GM21515 (cell line): Measurements from ENCODE around the gene CD160.
"Not testable (repeated sequence)": the region's sequence is repeated elsewhere in the genome, so short reads cannot be mapped to it uniquely, and the experiment has no call there.

ENCODE experiments used
- ATAC-seq: cut with Tn5 transposase; IDR thresholded peaks from one replicate; pipeline ENCODE4 v1.9.1; 2021; ENCODE audit not compliant: unreplicated experiment

The CD160 gene

DNA sequence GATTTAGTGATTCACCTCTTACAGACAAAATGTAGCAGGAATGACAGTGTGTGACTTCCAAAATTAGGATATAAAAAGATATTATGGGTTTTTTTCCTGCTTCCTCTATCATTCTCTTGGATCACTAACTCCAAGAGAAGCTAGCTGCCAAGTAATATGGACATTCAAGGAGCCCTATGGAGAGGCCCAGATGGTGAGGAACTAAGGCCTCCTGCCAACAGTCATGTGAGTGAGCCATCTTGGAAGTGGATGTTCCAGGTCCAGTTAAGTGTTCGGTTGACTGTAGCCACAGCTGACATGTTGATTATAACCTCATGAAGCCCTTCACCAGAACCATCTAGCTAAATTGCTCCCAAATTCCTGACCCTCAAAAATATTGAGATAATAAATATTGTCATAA is 38.8 kb downstream of the CD160 start:
- ATAC-seq = no peak

DNA sequence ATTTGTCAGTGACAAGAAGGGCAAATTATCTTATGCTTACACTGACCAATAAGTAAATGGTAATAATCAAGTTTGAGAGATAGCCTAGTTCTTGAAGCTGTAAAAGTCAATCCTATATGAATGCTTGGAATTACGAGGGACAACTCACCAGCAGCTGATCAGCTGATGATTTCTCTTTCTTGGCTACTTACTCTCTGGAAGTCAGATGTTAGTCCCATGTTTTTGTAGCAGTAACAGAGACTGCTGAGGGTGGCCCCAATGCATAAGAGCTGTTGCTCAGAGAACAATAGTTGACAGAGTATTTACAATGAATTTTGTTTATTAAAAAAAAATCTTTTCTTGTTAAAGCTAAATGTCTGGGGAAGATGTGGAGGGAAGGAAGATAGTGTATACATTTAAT is 39.3 kb downstream of the CD160 start:
- no peak for ATAC-seq

DNA sequence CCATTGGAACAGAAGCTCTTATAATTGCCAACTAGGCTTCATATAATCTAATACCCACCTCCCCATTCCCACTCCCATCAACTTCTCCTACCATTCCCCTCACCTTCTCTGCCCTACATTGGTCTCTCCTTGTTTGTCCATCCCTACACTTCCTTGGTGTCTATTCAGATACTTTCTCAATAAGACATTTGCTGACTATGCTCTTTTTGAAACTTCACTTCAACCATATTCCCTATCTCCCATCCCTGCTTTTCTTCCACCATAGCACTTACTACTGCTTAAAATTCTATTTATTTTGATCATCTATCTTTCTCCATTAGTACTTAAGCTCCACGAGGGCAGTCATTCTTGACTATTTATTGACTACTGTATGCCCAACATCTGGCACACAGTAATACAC is 40.4 kb downstream of the CD160 start:
- no peak for ATAC-seq

DNA sequence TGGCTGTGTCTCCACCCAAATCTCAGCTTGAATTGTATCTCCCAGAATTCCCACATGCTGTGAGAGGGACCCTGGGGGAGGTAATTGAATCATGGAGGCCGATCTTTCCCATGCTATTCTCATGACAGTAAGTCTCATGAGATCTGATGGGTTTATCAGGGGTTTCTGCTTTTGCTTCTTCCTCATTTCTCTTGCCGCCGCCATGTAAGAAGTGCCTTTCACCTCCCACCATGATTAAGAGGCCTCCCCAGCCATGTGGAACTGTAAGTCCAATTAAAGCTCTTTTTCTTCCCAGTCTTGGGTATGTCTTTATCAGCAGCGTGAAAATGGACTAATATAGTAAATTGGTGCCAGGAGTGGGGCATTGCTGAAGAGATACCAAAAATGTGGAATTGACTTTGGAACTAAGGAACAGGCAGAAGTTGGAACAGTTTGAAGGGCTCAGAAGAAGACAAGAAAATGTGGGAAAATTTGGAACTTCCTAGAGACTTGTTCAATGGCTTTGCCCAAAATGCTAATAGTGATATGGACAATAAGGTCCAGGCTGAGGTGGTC is 41.2 kb downstream of the CD160 start:
- ATAC-seq = not testable (repeated sequence)

DNA sequence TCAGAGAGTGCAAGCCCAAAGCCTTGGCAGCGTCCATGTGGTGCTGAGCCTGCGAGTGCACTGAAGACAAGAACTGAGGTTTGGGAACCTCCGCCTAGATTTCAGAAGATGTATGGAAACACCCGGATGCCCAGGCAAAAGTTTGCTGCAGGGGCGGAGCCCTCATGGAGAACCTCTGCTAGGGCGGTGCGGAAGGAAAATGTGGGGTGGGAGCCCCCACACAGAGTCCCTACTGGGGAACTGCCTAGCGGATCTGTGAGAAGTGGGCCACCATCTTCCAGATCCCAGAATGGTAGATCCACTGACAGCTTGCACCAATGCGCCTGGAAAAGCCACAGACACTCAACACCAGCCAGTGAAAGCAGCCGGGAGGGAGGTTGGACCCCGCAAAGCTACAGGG is 42.2 kb downstream of the CD160 start:
- ATAC-seq = not testable (repeated sequence)

DNA sequence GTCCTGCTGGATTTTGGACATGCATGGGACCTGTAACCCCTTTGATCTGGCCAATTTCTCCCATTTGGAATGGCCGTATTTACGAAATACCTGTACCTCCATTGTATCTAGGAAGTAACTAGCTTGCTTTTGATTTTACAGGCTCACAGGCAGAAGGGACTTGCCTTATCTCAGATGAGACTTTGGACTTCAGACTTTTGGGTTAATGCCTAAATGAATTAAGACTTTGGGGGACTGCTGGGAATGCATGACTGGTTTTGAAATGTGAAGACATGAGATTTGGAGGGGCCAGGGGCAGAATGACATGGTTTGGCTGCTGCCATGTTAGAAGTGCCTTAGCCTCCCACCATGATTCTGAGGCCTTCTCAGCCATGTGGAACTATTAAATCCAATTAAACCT is 42.7 kb downstream of the CD160 start:
- not testable (repeated sequence) for ATAC-seq

DNA sequence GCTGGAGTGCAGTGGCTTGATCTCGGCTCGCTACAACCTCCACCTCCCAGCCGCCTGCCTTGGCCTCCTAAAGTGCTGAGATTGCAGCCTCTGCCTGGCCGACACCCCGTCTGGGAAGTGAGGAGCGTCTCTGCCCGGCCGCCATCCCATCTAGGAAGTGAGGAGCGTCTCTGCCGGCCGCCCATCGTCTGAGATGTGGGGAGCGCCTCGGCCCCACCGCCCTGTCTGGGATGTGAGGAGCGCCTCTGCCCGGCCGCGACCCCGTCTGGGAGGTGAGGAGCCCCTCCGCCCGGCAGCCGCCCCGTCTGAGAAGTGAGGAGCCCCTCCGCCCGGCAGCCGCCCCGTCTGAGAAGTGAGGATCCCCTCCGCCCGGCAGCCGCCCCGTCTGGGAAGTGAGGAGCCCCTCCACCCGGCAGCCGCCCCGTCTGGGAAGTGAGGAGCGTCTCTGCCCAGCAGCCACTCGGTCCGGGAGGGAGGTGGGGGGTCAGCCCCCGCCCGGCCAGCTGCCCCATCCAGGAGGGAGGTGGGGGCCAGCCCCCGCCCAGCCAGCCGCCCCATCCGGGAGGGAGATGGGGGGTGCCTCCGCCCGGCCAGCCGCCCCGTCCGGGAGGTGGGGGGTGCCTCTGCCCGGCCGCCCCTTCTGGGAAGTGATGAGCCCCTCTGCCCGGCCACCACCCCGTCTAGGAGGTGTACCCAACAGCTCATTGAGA is 45.1 kb downstream of the CD160 start:
- ATAC-seq = not testable (repeated sequence)

DNA sequence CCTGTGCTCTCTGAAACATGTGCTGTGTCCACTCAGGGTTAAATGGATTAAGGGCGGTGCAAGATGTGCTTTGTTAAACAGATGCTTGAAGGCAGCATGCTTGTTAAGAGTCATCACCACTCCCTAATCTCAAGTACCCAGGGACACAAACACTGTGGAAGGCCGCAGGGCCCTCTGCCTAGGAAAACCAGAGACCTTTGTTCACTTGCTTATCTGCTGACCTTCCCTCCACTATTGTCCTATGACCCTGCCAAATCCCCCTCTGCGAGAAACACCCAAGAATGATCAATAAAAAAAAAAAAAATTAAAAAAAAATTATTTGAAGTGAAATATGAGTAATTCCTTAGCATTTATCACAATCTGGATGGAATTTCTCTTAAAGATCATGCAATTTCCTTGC is 45.8 kb downstream of the CD160 start:
- not testable (repeated sequence) for ATAC-seq

DNA sequence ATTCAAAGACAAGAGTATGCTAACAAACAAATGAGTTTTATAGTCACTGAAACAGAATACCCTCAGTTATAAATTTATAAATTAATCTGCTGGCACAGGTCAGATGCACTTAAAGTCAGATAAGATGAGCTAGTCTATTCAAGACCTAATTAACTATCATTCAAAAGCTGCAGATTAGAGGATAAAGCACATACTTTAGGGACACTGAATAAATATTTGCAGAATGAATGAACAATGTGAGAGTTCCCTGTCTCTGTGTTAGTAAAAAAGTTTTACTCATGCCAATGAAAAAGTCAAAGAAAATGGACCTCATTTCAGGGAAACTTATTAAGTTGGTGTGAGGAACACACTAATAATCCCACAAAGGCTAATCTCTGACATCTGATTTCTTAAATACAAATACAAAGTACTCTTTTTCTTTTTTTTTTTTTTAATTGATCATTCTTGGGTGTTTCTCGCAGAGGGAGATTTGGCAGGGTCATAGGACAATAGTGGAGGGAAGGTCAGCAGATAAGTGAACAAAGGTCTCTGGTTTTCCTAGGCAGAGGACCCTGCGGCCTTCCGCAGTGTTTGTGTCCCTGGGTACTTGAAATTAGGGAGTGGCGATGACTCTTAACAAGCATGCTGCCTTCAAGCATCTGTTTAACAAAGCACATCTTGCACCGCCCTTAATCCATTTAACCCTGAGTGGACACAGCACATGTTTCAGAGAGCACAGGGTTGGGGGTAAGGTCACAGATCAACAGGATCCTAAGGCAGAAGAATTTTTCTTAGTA is 46.5 kb downstream of the CD160 start:
- ATAC-seq = not testable (repeated sequence)

DNA sequence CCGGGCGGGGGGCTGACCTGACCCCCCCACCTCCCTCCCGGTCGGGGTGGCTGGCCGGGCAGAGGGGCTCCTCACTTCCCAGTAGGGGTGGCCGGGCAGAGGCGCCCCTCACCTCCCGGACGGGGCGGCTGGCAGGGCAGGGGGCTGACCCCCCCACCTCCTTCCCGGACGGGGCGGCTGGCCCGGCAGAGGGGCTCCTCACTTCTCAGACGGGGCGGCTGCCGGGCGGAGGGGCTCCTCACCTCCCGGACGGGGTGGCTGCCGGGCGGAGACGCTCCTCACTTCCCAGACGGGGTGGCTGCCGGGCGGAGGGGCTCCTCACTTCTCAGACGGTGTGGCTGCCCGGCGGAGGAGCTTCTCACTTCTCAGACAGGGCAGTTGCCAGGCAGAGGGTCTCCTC is 47.6 kb downstream of the CD160 start:
- ATAC-seq = not testable (repeated sequence)

DNA sequence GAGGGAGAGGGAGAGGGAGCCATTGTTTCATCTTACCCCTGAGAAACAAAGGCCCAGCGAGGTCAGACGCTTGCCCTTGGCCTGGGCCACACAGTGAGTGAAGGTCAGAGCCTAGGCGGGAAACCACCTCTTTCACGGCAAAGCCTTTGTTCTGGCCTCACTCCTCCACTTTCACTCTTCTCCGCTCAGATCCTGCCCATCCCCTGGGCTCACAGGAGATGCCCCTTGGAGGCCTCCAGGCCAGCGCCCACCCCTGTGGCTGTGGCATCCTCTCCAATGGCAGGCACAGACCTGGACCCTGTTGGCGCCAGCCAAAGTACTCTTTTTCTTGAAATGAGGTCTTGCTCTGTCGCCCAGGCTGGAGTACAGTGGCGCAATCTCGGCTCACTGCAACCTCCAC is 48.7 kb downstream of the CD160 start:
- not testable (repeated sequence) for ATAC-seq

DNA sequence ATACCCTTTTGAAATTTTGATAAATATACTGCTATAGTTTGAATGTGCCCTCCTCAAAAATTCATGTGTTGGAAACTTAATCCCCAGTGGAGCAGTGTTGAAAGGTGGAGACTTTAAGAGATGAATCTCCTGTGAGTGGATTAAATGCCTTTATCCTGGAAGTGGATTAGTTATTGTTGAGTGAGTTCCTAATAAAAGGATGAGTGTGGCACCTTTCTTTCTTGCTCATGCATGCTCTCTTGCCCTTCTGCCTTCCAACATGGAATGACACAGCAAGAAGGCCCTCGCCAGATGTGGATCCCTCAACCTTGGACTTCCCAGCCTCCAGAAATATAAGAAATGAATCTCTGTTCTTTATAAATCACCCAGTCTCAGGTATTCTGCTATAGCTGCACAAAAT is 51.8 kb downstream of the CD160 start:
- no peak for ATAC-seq

DNA sequence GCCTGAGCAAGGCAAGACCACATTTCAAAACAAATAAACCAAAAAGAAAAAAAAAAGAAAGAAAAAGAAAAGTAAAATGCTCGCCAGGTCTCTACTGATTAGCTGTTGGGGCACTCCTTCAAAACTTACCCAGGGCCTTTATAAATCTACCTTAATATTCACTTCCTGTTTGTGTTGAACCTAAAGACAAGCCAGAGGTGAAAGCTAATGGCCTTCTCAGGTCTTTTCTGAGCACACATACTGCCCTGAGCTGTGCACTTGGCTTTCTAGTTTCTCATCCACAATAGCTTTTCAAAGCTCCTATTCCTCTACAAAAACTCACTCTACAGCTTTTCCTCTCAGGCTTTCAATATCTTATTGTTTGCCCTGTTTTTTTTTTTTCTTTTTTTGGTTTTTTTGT is 54.1 kb downstream of the CD160 start:
- ATAC-seq = no peak

DNA sequence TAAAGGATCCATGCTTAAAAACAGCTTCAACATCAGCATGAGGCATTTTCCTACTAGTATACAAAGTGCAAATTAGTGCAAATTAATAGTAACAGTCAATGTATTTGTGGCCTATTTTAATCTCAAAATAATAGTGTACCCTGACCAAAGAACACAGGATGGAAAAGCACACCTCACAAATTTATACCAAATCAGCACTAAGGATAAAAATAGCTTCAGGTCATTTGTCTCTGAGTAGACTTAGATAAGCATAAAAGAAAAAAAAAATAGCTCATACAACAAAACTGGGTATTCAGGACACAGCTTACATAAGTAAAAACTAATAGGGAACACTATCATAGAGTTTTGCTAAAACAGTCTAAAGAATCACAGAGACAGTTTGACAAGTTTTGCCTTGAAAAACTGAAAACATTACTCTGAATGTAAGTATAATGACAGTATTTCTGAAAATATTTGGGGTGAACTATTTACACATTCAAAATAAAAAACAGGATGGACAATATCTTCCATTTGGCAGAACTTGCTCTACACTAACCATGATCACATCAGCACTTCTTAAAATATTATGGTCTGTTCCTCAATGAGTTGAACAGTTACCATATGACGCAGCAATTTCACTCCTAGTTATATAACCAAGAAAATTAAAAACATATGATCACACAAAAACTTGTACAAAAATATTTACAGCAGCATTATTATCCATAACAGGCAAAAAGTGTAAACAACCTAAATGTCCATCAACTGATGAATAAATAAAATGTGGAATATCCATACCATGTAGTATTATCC is 58.3 kb downstream of the CD160 start:
- ATAC-seq = no peak

DNA sequence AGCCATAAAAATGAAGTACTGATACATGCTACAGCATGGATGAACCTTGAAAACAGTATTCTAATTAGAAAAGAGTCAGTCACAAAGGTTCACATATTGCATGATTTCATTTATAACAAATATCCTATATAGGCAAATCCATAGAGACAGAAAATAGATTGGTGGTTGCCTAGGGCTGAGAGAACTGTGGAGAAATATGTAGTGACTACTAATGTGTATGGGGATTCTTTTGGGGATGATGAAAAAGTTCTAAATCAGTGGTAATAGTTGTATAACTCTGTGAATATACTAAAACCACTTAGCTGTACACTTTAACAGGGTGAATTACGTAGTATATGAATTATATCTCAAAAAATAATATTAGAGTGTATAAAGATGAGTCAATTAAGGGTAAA is 58.8 kb downstream of the CD160 start:
- ATAC-seq = no peak

DNA sequence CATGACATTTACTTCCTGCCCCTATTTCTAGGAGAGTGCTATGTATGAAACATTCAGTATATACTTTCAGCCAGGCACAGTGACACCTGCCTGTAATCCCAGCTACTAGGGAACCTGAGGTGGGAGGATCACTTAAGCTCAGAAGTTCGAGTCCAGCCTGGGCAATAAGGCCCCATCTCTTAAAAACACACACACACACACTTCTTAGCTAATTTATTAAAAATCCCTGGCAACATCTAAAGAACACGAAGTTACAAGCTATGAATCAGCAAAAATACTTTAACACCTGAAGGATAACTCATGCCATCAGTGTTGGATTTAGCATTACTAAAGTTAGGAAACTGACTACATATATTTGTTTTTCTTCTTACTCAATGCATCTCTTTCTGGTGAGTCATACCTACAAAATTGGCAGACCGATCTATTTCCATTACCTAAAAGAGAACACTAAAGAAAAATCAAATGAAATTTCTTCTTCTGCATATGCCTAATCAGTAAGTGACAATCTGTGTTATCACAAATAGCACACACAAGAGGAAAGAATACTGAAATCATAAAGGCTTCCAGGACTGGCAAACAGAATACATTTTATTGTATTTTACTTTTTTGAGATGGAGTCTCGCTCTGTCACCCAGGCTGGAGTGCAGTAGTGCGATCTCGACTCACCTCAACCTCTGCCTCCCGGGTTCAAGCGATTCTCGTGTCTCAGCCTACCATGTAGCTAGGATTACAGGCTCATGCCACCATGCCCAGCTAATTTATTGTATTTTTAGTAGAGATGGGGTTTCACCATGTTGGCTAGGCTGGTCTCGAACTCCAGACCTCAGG is 63.2 kb downstream of the CD160 start:
- no peak for ATAC-seq

DNA sequence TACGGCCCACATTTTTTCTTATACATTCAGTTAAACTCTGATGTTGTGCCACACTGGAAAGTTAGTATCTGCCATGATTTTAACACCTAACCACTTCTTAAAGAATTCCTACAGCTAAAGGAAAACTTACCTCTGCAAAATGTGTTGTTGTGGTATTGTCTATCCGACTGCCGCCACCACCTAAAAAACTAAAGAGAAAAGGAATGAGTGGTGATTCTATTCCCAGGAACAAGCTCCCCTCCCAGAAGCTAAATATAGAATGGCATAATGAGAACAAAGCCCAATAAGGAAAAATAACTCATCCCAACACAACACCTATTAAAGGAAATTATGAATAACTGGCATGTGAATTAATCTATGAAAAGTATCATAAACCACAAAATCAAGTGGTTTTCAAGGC is 65.1 kb downstream of the CD160 start:
- no peak for ATAC-seq

DNA sequence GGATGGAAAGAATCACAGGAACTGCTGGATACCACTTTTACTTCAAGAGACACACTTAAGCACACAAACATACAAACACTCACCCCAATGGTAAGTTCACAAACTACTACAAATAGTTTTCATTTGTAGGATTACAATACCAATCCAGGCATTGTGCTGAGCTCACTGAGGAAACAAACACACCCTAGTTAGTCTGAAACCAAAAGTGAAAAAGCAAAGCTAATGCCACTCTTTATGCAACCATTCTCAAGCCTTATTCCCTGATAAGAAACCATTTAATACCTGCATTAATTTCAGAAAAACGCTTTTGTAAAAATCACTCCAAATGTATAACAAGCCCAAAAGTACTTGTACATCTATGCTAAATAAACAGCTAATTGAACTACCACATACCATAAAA is 66.2 kb downstream of the CD160 start:
- no peak for ATAC-seq

DNA sequence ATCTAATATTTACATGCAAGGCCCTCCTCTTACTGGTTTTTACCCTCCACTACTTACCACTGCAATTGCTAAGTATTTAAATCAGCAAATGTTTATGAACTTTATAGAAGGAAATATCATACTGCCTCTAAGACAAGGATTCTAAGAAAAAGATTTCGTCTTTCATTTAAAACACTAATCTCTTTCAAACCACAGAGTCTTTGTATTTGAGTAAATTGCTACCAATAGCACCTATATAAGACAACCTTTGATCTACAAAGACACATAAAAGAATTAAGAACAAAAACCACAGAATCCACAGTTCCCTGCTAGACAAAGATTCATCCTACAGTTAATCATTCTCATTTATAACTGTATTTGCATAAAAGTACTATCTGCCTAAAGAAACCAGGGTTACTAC is 67.0 kb downstream of the CD160 start:
- no peak for ATAC-seq

DNA sequence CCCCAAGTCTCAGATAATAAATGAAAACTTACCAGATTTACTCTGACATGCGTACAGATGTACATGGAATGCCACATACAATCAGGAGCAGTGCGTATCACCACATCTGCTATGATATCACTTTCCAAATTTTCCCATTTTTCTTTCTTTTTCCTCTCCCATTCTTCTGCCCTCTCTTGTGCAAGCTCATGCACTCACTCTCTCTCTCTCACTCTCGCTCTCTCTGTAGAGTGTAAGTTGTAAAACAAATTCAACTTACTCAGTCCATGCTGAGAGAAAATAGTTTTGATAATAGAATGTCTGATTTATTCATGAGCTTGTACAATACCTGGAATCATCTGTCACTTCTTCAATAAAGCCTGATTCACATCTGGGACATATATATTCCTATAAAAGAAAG is 69.3 kb downstream of the CD160 start:
- no peak for ATAC-seq
